SK-N-SH treated with all-trans-retinoic acid at 6 μM for 48 hours (cell line): ENCODE data around the gene BMP8A.
A peak's percentile ranks its signal among the peaks of the same experiment; 100 is the strongest.
"Not testable (repeated sequence)": the region's sequence is repeated elsewhere in the genome, so short reads cannot be mapped to it uniquely, and the experiment has no call there.

Source experiments
- ATAC-seq: fragments of 200-7000 bp; cut with Tn5 transposase; 3 replicates; pipeline ENCODE4 v1.9.1; 2020; ENCODE audit warnings: mild to moderate bottlenecking, moderate library complexity
- ARNTL ChIP-seq: fragments of 450-650 bp; formaldehyde crosslinking; IDR thresholded peaks from 2 replicates; pipeline ENCODE4 v1.5.0; 2020; ENCODE audit warnings: low read depth, mild to moderate bottlenecking, moderate library complexity, borderline replicate concordance
- BACH2 ChIP-seq: fragments of 250-450 bp; sonication (Bioruptor Pico); IDR thresholded peaks from 2 replicates; pipeline ENCODE4 v1.9.0; 2021; ENCODE audit warnings: mild to moderate bottlenecking, borderline replicate concordance
- CSDC2 ChIP-seq: fragments of 250-450 bp; sonication (Bioruptor Pico); IDR thresholded peaks from 2 replicates; pipeline ENCODE4 v1.5.0; 2020; ENCODE audit warnings: mild to moderate bottlenecking, moderate library complexity
- ESRRG ChIP-seq: fragments of 250-450 bp; sonication (Bioruptor Pico); IDR thresholded peaks from 2 replicates; pipeline ENCODE4 v1.6.1; 2021; ENCODE audit warnings: mild to moderate bottlenecking
- ISL1 ChIP-seq: fragments of 250-450 bp; sonication (Bioruptor Pico); IDR thresholded peaks from 2 replicates; pipeline ENCODE4 v2.1.2; 2022; ENCODE audit warnings: mild to moderate bottlenecking, moderate library complexity
- RARB ChIP-seq: fragments of 250-450 bp; sonication (Bioruptor Pico); IDR thresholded peaks from 2 replicates; pipeline ENCODE4 v1.8.0; 2021; ENCODE audit warnings: mild to moderate bottlenecking, moderate library complexity
- SNAI2 ChIP-seq: fragments of 250-450 bp; sonication (Bioruptor Pico); IDR thresholded peaks from 2 replicates; pipeline ENCODE4 v1.5.0; 2020; ENCODE audit warnings: mild to moderate bottlenecking, moderate library complexity
- TCF4 ChIP-seq: fragments of 250-450 bp; sonication (Bioruptor Pico); IDR thresholded peaks from 2 replicates; pipeline ENCODE4 v1.8.0; 2021; ENCODE audit warnings: mild to moderate bottlenecking, moderate library complexity, borderline replicate concordance
- TOX ChIP-seq: fragments of 250-450 bp; sonication (Bioruptor Pico); IDR thresholded peaks from 2 replicates; pipeline ENCODE4 v1.8.0; 2021; ENCODE audit warnings: mild to moderate bottlenecking, moderate library complexity, borderline replicate concordance
- ZC3H10 ChIP-seq: fragments of 250-450 bp; sonication (Bioruptor Pico); IDR thresholded peaks from 2 replicates; pipeline ENCODE4 v1.5.1; 2021; ENCODE audit warnings: mild to moderate bottlenecking, moderate library complexity
- ZFP30 ChIP-seq: fragments of 450-650 bp; formaldehyde crosslinking; IDR thresholded peaks from 2 replicates; pipeline ENCODE4 v1.5.0; 2022; ENCODE audit warnings: mild to moderate bottlenecking, moderate library complexity
- ZNF565 ChIP-seq: fragments of 450-650 bp; formaldehyde crosslinking; conservative IDR thresholded peaks from 2 replicates; pipeline ENCODE4 v1.5.0; 2020; ENCODE audit warnings: low read depth, mild to moderate bottlenecking, moderate library complexity
- ZNF70 ChIP-seq: fragments of 450-650 bp; formaldehyde crosslinking; IDR thresholded peaks from 2 replicates; pipeline ENCODE4 v1.5.0; 2020; ENCODE audit warnings: mild to moderate bottlenecking, moderate library complexity
- ZNF8 ChIP-seq: fragments of 450-650 bp; formaldehyde crosslinking; IDR thresholded peaks from 2 replicates; pipeline ENCODE4 v1.5.0; 2020; ENCODE audit warnings: mild to moderate bottlenecking, moderate library complexity
- TF ChIP-seq, protein P1 (sequence below): fragments of 250-450 bp; sonication (Bioruptor Pico); IDR thresholded peaks from 2 replicates; pipeline ENCODE4 v1.8.0; 2021; ENCODE audit warnings: low read depth, mild to moderate bottlenecking, moderate library complexity, borderline replicate concordance
- TF ChIP-seq, protein P2 (sequence below): fragments of 250-450 bp; sonication (Bioruptor Pico); IDR thresholded peaks from 2 replicates; pipeline ENCODE4 v1.5.1; 2021; ENCODE audit warnings: mild to moderate bottlenecking, moderate library complexity
- TF ChIP-seq, protein P3 (sequence below): fragments of 250-450 bp; sonication (Bioruptor Pico); IDR thresholded peaks from 2 replicates; pipeline ENCODE4 v1.8.0; 2020; ENCODE audit warnings: mild to moderate bottlenecking, moderate library complexity, borderline replicate concordance

BMP8A gene

DNA sequence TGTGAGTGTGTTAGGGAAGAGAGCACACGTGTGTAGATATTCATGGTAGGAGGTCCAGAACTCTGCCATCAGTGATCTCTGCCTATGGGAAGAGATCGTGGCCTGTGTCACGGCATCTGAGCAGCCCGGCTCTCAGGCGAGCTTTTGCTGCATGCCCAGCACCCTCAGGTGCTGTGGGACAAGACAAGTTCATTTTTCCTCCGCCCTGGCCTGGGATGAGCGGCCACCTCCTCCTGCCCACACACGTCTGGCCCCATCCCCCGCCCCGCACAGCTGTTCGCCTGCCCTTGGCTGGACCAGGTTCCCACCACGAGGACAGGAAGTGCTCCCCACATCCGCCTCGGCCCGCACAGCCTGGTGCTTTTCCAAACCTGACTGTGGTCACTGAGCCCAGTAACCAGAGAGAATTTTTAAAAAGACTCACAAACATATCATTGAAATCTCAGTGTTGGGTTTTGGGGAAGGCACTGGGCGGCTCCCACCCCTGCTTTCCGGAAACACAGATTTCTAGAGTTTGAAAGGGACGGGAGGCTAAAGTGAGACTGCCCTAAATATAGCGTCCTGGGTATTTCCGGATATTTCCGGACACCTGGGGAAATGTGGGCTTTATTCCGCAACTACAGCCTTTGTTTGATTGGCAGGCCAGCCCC, 18.0 kb downstream of the BMP8A start:
- no peak for ATAC-seq
- TF ChIP-seq ZFP30 (CRISPR knock-in tag): no peak
- TF ChIP-seq CSDC2: no peak
- TF ChIP-seq BACH2 (CRISPR knock-in tag): no peak
- TF ChIP-seq, protein P1, sequence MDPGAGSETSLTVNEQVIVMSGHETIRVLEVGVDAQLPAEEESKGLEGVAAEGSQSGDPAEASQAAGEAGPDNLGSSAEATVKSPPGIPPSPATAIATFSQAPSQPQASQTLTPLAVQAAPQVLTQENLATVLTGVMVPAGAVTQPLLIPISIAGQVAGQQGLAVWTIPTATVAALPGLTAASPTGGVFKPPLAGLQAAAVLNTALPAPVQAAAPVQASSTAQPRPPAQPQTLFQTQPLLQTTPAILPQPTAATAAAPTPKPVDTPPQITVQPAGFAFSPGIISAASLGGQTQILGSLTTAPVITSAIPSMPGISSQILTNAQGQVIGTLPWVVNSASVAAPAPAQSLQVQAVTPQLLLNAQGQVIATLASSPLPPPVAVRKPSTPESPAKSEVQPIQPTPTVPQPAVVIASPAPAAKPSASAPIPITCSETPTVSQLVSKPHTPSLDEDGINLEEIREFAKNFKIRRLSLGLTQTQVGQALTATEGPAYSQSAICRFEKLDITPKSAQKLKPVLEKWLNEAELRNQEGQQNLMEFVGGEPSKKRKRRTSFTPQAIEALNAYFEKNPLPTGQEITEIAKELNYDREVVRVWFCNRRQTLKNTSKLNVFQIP (CRISPR knock-in tag): no peak
- no peak for TF ChIP-seq ZNF8 (CRISPR knock-in tag)
- TF ChIP-seq SNAI2 (CRISPR knock-in tag): no peak
- TF ChIP-seq ESRRG: no peak
- no peak for TF ChIP-seq ZNF565 (CRISPR knock-in tag)
- TF ChIP-seq TCF4 (CRISPR knock-in tag): no peak
- TF ChIP-seq ZC3H10 (CRISPR knock-in tag): no peak
- no peak for TF ChIP-seq ZNF70 (CRISPR knock-in tag)
- no peak for TF ChIP-seq ISL1 (CRISPR knock-in tag)
- no peak for TF ChIP-seq ARNTL (CRISPR knock-in tag)
- no peak for TF ChIP-seq RARB
- no peak for TF ChIP-seq TOX (CRISPR knock-in tag)
- TF ChIP-seq, protein P2, sequence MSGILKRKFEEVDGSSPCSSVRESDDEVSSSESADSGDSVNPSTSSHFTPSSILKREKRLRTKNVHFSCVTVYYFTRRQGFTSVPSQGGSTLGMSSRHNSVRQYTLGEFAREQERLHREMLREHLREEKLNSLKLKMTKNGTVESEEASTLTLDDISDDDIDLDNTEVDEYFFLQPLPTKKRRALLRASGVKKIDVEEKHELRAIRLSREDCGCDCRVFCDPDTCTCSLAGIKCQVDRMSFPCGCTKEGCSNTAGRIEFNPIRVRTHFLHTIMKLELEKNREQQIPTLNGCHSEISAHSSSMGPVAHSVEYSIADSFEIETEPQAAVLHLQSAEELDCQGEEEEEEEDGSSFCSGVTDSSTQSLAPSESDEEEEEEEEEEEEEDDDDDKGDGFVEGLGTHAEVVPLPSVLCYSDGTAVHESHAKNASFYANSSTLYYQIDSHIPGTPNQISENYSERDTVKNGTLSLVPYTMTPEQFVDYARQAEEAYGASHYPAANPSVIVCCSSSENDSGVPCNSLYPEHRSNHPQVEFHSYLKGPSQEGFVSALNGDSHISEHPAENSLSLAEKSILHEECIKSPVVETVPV (CRISPR knock-in tag): no peak
- TF ChIP-seq, protein P3, sequence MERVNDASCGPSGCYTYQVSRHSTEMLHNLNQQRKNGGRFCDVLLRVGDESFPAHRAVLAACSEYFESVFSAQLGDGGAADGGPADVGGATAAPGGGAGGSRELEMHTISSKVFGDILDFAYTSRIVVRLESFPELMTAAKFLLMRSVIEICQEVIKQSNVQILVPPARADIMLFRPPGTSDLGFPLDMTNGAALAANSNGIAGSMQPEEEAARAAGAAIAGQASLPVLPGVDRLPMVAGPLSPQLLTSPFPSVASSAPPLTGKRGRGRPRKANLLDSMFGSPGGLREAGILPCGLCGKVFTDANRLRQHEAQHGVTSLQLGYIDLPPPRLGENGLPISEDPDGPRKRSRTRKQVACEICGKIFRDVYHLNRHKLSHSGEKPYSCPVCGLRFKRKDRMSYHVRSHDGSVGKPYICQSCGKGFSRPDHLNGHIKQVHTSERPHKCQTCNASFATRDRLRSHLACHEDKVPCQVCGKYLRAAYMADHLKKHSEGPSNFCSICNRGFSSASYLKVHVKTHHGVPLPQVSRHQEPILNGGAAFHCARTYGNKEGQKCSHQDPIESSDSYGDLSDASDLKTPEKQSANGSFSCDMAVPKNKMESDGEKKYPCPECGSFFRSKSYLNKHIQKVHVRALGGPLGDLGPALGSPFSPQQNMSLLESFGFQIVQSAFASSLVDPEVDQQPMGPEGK (CRISPR knock-in tag): no peak

DNA sequence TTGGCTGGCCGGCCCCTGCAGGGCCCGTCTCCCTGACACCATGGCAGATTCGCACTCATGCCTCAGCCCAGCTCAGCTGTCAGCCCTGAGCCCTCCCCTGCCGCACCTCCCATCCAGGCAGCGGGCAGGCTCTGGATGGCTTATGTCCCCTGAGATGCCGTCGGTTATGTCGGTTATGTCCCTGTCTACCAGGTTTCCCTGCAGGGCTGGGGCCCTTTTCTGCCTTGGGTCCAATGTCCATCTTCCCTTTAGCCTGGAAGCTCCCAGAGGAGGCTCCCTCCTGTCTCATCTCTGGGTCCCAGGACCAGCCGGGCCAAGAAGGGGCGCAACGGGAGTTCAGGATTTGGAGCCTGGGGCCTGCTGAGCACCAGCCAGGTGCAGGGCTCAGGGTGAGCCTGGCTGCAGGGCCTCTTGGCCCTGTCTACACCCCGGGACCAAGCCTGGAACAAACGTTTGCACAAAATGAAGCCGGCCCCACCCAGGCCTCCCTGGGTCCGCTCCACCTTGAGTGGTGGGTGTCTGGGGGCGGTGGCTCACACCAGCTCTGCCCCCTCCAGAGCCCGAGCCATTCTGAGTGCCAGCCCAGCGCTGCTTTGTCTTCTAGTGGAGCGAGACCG, 19.2 kb downstream of the BMP8A start:
- not testable (repeated sequence) for ATAC-seq

DNA sequence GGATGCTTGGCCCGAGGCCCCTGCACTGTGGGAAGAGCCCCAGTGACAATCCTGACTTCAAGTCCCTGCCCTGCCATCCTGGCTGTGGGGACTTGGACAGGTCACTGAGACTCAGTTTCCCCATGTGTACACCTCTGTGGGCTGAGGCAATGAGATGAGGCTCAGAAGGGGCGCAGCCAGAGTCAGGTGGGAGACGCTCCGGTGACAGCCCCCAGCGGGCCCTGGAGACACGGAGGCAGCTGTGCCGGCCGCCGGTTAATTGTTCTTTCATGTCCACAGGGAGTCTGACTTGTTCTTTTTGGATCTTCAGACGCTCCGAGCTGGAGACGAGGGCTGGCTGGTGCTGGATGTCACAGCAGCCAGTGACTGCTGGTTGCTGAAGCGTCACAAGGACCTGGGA, 20.0 kb downstream of the BMP8A start:
- ATAC-seq: not testable (repeated sequence)

DNA sequence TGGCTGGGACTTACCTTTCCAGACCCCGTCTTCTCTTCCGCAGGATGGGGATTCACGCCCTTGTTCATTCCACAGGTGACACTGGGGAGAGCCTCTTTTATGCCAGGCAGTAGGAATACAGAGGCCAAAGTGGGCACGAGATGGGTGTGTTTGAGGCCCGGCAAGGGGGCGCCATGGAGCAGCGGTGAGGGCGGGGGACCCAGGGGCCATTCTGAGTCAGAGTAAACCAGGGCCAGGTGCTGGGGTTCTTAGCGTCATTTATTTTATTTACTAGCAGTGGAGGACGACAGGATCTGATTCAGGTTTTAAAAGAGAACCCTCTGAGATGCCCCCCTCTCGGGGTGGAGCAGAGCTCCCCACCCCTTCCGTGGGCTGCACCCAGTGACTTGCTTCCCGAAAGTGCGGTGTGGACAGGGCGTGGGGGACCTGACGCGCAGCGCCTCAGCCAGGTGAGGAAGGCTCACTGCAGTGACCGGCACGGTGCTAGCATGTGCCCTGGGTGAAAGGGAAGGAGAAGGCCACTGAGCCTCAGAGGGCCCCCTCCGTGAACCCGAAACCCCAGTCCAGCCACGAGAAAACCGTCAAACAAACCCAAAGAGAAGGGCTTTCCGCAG, 20.9 kb downstream of the BMP8A start:
- ATAC-seq: not testable (repeated sequence)

DNA sequence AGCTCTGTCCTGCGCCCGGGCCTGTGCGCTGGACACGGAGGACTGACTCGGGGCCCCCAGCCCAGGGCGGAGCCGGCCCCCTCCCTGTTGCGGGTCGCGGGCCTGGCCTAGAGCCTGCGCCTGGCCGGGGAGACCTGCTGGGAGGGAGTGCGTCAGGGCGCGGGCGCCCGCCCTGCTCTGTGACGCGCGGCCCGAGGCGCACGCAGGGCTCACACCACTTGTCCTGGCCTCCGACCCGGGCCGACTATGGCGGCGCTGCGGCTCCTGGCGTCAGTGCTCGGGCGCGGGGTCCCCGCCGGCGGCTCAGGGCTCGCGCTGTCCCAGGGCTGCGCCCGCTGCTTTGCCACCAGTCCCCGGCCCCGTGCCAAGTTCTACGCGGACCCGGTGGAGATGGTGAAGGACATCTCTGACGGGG, 23.3 kb downstream of the BMP8A start:
- peak; percentile 65 for ATAC-seq

DNA sequence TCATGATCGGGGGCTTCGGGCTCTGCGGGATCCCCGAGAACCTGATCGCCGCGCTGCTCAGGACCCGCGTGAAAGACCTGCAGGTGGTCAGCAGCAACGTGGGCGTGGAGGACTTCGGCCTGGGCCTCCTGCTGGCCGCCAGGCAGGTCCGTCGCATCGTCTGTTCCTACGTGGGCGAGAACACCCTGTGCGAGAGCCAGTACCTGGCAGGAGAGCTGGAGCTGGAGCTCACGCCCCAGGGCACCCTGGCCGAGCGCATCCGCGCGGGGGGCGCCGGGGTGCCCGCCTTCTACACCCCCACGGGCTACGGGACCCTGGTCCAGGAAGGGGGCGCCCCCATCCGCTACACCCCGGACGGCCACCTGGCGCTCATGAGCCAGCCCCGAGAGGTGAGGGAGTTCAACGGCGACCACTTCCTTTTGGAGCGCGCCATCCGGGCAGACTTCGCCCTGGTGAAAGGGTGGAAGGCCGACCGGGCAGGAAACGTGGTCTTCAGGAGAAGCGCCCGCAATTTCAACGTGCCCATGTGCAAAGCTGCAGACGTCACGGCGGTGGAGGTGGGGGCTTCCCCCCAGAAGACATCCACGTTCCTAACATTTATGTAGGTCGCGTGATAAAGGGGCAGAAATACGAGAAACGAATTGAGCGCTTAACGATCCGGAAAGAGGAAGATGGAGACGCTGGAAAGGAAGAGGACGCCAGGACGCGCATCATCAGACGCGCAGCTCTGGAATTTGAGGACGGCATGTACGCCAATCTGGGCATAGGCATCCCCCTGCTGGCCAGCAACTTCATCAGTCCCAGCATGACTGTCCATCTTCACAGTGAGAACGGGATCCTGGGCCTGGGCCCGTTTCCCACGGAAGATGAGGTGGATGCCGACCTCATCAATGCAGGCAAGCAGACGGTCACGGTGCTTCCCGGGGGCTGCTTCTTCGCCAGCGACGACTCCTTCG, 24.0 kb downstream of the BMP8A start:
- peak; percentile 78 for ATAC-seq

DNA sequence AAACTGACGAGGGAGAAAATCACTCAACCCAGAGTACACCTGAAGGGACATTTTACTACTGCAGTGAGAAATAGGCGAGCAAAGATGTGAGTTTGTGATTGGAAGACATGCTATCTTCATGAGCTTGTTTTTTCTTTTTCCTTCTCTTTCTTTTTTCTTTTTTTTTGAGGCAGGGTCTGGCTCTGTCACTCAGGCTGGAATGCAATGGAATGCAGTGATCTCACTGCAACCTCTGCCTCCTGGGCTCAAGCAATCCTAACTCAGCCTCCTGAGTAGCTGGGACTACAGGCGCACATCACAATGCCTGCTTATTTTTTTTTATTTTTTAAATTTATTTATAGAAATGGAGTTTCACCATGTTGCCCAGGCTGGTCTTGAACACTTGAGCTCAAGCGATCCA, 25.4 kb downstream of the BMP8A start:
- ATAC-seq: not testable (repeated sequence)

DNA sequence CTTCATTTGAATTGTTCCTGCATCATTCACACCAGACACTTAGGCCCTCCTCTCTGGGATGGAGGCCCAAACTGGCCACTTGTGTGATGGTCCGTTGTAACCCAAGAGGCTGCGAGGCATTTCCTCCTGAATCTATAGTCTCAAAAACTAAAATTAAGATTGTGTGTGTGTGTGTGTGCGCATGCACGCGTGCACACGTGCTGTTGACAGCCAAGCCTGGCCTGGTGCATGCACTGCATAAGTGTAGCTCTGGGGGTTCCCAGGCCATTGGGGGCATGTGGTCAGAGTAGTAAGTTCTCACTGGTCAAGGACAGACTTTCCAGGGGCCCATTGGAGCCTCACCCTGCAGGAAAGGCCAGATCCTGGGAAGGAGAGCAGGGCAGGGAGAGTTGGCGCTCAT, 26.5 kb downstream of the BMP8A start:
- ATAC-seq: not testable (repeated sequence)

DNA sequence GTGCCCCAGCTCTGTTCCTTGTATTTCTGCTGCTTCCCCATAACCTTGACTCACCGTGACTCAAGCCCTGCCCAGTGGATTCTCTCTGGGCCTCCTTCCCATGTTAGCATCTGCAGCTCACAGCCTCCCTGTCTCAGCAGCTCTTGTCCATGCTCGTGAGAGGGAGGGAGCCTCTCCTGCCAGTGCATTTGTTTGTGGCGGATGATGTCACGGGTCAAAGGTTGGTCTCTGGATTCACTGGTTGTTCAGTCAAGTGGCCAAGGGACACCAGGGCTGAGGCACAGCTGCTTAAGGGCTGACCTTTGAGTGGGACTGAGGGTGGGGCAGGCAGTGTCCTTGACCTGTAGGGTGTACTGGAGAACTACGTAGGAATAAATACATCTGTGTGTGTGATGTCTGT, 27.9 kb downstream of the BMP8A start:
- ATAC-seq: peak; percentile 27

DNA sequence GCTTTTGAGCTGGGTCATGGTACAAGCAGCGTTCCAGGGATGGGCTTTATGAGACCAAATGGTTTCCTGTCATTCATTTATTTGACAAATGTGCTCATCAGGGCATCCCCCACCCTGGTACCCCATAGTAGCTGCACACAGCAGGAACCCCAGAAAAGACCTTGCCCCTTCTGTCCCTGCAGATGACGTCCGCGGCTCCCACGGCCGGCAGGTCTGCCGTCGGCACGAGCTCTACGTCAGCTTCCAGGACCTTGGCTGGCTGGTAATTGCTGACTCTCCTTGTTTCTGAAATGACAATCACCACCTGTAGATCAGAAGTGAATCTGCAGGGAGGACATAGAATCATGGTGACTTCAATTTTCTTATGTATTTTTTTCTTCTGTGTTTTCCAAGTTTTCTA, 30.8 kb downstream of the BMP8A start:
- ATAC-seq: not testable (repeated sequence)
